GM12801 (cell line): Measurements from ENCODE around the gene ARF1.

Source experiments
- TF ChIP-seq, protein P1 (sequence below): IDR thresholded peaks from one replicate; pipeline ENCODE4 v1.5.1; 2011; ENCODE audit warnings: control low read depth; ENCODE audit not compliant: insufficient read length; ENCODE audit errors: extremely low read depth

ARF1 gene

DNA sequence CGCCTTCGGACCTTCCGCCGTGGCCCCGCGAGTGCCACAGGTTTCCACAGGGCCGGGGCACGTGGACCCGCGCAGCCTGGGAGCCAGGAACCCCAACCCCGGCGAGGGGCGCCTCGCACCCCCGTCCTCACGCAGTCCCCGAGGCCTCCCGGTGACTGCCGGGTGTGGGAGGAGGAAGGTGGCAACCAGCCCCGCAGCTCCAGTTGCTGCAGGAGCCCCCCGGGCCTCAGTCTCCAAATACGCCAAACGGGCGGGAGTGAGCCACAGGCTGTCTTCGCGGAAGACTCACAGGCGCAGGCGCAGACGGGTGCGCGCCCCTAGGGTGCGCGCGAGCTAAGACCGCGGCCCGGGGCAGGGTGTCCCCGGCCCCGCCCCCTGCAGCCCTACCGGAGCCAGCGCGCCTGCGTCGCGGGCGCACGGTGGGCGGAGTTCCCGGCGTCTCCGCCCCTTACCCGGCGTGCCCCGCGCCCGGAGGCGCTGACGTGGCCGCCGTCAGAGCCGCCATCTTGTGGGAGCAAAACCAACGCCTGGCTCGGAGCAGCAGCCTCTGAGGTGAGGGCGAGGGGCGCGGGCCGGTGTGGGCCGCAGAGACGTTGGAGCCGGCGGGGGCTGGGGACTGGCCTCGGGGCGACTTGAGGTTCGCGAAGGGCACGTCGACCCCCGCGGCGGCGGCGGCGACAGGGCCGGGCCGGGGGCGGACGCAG lies at the start of gene ARF1:
TSS of gene ARF1 (plus strand) at position 495 of the 704 bp plus-strand sequence. CDS start 14,407 bp downstream, outside the sequence.
- TF ChIP-seq, protein P1, sequence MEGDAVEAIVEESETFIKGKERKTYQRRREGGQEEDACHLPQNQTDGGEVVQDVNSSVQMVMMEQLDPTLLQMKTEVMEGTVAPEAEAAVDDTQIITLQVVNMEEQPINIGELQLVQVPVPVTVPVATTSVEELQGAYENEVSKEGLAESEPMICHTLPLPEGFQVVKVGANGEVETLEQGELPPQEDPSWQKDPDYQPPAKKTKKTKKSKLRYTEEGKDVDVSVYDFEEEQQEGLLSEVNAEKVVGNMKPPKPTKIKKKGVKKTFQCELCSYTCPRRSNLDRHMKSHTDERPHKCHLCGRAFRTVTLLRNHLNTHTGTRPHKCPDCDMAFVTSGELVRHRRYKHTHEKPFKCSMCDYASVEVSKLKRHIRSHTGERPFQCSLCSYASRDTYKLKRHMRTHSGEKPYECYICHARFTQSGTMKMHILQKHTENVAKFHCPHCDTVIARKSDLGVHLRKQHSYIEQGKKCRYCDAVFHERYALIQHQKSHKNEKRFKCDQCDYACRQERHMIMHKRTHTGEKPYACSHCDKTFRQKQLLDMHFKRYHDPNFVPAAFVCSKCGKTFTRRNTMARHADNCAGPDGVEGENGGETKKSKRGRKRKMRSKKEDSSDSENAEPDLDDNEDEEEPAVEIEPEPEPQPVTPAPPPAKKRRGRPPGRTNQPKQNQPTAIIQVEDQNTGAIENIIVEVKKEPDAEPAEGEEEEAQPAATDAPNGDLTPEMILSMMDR = no peak

DNA sequence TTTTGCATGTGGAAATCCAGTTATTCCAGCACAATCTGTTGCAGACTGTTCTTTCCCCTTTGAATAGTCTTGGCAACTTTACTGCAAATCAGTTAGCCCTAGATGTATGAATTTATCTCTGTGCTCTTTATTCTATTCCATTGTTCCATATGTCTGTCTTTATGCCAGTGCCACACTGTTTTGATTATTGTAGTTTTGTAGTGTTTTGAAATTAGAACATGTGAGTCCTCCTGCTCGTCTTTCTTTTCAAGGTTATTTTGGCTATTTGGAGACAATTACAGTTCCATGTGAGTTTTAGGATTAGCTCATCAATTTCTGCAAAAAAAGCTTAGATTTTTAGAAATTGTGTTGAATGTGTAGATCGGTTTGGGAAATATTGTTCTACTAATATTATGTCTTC lies 49.1 kb upstream of the ARF1 start:
- TF ChIP-seq, protein P1 = no peak

DNA sequence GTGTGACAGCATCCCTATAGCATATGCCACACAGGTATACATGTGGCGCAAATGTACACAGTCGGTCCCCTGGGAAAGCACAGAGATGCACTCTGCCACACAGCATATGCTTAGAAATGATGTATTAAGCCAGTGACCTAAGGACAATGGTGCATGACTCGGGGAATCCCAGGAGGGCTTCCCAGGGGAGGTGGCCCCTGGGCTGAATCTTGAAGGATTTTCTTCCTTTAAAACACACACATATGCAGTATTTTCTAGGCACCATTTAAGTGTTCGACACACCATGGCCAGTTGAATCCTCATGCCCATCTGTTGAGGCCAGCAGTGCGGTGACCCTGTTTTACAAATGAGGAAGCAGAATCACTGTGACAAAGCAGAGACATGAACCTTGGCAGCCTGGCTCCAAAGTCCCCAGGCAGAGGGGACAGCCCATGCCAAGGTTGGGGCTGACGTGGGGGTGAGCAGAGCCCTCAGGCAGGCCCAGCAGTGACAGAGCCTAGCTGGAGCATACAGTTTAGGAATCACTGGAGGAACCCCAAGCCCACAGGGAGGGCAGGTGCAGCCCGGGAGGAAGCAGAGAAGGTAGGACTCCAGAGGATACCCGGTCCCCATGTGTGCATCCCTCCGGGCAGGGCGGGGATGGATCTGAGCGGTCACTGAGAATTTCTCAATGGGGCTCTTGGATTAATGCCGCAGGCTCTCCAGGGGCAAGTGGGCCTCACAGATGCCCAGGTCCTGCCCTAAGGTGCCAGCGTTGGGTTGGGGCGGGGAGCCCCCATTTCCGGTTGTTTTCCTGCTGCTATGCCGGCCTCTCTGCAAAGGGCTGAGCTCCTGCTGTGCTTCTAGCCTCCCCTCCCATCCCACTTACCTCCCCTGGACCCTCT lies 47.3 kb upstream of the ARF1 start:
- TF ChIP-seq, protein P1 = no peak

DNA sequence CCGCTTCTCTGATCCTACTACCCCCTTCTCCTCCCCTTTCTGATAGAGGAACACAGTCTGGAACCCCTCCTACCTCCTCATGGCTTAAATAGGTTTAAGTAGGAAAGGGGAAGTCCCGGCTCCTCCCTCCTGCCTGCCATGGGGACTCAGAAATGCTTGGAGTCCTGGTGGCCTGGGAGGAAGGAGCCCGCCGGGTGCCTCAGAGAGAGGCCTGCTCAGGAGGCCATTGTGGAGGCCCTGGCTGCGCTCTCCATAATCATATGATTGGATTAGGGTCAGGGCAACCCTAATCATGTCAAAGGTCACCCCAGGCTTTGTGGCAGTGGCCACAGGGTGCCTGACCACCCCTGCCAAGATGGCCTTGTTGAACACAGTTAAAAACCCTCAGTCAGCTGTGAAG lies 46.7 kb upstream of the ARF1 start:
- TF ChIP-seq, protein P1 = no peak

DNA sequence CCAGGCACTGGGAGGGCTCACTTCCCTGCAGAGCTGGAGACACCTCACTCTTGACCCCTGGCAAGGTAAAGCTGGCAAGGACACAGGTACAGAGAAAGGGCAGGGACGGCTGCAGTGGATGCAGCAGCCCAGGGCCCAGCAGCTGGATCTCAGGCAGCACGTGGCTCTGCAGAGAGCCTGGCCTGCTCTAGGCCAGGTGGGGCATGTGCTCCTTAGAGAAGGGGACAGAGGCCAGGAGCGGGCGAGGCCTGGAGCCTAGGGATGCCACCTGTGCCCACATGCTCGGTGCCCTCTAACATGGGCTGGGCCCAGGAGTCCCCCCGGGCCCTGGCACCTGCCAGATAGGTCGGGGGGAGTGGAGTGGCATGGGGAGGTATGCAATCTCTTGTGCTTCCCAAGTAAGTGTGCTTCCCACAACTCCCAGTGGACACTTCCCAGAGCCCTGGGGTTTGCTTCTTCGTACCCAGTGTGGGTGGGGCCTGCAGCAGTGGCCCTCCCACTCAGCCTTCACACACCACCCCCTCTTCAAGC lies 45.7 kb upstream of the ARF1 start:
- TF ChIP-seq, protein P1 = no peak

DNA sequence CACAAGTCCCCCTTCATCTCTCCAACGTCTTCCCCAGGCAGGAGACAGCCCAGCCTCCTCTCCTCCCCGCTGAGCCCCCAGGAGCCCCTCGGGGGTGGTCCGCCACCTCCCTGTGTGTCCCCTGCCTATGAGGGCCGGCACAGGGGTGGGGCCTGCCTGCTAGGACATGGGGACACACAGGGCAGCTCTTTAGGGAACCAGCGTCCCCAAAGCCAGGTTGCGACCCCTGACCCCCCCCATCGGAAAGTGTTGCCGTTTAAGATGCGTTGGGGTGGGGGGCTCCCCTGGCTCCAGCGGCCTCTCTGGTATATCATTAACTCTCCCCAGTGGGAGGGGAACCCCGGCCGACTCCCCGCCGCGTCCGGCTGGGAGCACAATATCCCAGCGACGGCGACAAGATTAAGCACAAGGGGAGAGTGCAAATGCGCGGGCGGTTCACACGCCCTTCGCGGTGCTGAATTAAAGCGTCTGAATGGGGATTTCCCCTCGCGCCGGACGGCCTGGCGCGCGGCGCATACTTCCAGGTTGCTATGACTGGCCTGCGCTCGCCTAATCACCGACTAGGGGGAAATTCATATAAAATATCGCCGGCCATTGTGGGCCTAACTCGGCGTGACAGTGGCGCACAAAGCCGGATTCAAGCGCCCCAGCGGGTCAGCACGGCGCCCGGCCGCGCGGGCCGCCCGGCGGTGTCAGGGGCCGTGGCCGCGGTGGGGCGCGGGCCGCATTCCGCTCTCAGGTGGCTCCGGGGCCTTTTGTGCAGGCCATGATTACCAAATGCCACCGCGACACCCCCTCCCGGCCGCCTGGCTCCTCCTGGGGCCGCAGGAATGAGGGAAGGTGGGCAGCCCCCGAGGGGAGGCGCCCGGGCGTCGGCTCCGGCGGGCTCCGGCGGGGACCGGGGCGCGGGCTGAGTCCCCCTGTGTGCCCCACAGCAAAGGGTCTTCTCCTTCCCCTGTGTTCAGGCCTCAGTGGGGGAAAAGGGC lies 44.8 kb upstream of the ARF1 start:
- TF ChIP-seq, protein P1 = no peak
